ENCODE results near the gene BFSP2.

GRCh38 chr3:133426721-133427120 is 26.9 kb downstream of the BFSP2 start:
- TF ChIP-seq CTCF (IDR thresholded peaks at IDR 0.05), result no peak
- no peak for TF ChIP-seq POLR2A (IDR thresholded peaks at IDR 0.05)
- TF ChIP-seq EP300 (IDR thresholded peaks at IDR 0.05), result no peak
- TF ChIP-seq POLR2AphosphoS5 (IDR thresholded peaks at IDR 0.05), result no peak
